Fibroblast of the aortic adventitia (primary cell): ENCODE data around the gene METTL17. TPM values are rescaled to one million over a fixed set of nuclear protein-coding genes. Genes with fewer than 3 reads are reported as not detected.

Experiments
- DNase-seq: peaks from one replicate; pipeline ENCODE4 v3.0.0-alpha.2; 2010; ENCODE audit warnings: low read depth
- H3K4me3 ChIP-seq: 2 replicates; pipeline ENCODE4 v1.5.1; 2011; ENCODE audit warnings: low read depth, mild to moderate bottlenecking, control low read depth, low read length, moderate library complexity
- CTCF ChIP-seq: IDR thresholded peaks from 2 replicates; pipeline ENCODE4 v1.5.1; 2011; ENCODE audit warnings: mild to moderate bottlenecking, low read length, control low read depth, inconsistent platforms; ENCODE audit not compliant: insufficient read depth
- total RNA-seq: library from RNA; depleted of rRNA; stranded (reverse); fragments of >200 nt; gene quantifications from 2 replicates; pipeline ENCODE4 v1.2.3, GENCODE V29; 2012; ENCODE audit warnings: low replicate concordance

The METTL17 gene
- total RNA-seq, 1 donor, result 44.2 TPM

GRCh38 chr14:21024585-21025370 lies 35.0 kb downstream of the METTL17 start, which contains the start of gene NDRG2:
NDRG2 (minus strand) TSS chr14:21025061; CDS start chr14:21023315, 1,746 bp downstream.
- TF ChIP-seq CTCF, result no peak
- peak within 1 kb of the TSS; percentile 57 for H3K4me3 ChIP-seq
- DNase-seq, result no peak

GRCh38 chr14:21025371-21026273 lies 35.8 kb downstream of the METTL17 start:
- DNase-seq, result no peak
- no peak for TF ChIP-seq CTCF
- peak overlapping the region; percentile 44 for H3K4me3 ChIP-seq

- H3K4me3 ChIP-seq, result no peak overlapping the region
- no peak for DNase-seq
These were observed 36.7 kb downstream of the METTL17 start for GRCh38 chr14:21026274-21026987.

GRCh38 chr14:21026988-21027315 lies 37.2 kb downstream of the METTL17 start:
- H3K4me3 ChIP-seq, result no peak overlapping the region
- no peak for DNase-seq
- no peak for TF ChIP-seq CTCF

More at GRCh38 chr14:21026274-21026987, 36.7 kb downstream of the METTL17 start:
- TF ChIP-seq CTCF, result no peak

GRCh38 chr14:21029917-21030316 lies 40.1 kb downstream of the METTL17 start, which contains the start of gene TPPP2:
TPPP2 (plus strand) TSS chr14:21030217; CDS start chr14:21030582, 365 bp downstream.
- no peak within 1 kb of the TSS for H3K4me3 ChIP-seq
- TF ChIP-seq CTCF, result no peak
- DNase-seq, result no peak

- DNase-seq, result no peak
- no peak overlapping the region for H3K4me3 ChIP-seq
- no peak for TF ChIP-seq CTCF
These were observed 40.8 kb downstream of the METTL17 start for GRCh38 chr14:21030531-21030930.
